ENCODE results near the gene FIGLA. TPM values are rescaled to one million over a fixed set of nuclear protein-coding genes. Genes with fewer than 3 reads are reported as not detected.

Gene FIGLA, protein sequence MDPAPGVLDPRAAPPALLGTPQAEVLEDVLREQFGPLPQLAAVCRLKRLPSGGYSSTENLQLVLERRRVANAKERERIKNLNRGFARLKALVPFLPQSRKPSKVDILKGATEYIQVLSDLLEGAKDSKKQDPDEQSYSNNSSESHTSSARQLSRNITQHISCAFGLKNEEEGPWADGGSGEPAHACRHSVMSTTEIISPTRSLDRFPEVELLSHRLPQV
- not detected for total RNA-seq

DNA sequence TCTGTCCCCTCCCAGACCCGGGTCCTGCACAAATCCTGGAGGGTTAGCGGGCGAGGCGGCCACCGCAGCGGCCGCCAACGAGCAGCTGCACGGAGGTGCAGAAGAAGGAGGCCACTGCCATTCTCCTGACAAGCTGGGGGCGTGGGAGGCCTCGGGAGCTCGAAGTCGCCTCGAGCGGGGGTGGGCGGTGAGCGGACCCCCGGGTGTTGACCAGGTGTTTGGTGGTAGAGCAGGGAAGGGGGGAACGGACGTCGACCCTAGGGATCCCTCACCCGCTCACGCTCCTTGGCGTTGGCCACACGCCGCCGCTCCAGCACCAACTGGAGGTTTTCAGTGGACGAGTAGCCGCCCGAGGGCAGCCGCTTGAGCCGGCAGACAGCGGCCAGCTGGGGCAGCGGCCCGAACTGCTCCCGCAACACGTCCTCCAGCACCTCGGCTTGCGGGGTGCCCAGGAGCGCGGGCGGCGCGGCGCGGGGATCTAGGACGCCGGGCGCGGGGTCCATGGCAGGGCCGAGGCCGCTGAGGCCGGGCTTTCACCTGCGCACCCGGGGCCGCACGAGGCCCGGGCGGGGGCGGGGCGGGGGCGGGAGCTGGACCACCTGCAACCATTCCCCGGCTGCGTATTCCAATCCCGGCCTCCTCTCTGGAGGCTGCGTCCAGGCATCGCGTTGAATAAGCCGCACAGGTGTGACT lies at the start of gene FIGLA:
TSS of gene FIGLA (minus strand) at position 508 of the 693 bp plus-strand sequence. CDS start at position 503, 5 bp downstream.
- H3K27me3 ChIP-seq: peaks cover 0 to 12% of the 10 kb centered on the region in 2 donors
- DNase-seq (ENCODE audit: low spot score): no peak

DNA sequence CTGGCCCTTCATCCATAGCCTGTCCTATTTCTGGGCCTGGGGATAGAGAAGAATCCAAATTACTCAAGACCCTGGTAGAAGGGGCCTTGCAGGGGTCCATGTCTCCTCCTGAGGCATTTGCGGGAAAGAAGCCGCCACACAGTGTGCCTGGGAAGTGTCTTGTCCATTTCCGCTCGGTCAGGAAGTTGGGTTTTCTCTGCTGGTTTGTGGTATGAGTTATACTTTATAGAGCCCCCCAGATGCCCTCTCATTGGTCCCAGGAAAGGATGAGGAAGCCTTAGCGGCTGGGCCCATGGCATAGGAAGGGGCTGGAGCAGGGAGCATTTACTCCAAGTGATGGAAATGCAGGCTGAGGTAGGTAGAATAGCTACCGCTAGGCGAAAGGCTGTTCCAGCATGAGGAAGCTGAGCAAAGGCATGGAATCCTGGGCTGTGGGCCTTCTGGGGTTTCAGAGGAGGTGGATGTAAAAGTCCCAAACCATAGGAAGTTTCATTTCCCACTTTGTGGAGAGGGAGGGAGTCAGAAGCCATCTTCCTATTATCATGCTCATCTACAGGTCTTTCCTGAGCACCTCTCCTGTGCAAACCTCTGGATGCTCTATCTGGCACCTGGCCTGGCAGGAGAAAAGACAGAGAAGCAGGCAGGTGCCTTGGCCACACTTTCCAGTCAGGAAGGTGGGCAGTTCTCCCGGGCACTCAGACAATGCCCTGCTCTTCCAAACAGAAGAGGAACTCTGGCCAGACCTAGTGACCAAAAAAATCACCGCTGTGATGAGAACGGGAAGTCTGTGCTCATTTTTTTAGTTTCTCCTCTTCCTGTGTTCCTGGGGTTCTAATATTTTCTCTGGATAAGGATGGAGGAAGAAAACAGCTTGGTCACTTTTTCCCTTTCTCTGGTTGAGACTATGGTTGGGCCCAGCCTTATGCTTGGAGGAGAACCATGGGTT lies 47.8 kb upstream of the FIGLA start:
- TF ChIP-seq, protein P1, sequence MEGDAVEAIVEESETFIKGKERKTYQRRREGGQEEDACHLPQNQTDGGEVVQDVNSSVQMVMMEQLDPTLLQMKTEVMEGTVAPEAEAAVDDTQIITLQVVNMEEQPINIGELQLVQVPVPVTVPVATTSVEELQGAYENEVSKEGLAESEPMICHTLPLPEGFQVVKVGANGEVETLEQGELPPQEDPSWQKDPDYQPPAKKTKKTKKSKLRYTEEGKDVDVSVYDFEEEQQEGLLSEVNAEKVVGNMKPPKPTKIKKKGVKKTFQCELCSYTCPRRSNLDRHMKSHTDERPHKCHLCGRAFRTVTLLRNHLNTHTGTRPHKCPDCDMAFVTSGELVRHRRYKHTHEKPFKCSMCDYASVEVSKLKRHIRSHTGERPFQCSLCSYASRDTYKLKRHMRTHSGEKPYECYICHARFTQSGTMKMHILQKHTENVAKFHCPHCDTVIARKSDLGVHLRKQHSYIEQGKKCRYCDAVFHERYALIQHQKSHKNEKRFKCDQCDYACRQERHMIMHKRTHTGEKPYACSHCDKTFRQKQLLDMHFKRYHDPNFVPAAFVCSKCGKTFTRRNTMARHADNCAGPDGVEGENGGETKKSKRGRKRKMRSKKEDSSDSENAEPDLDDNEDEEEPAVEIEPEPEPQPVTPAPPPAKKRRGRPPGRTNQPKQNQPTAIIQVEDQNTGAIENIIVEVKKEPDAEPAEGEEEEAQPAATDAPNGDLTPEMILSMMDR (IDR thresholded peaks at IDR 0.05): no peak

More for the DNA sequence above, at the start of gene FIGLA:
- no peaks in the 10 kb centered on the region for H3K9me3 ChIP-seq
- peak within 1 kb of the TSS in 1 of 2 donors; percentile 42 for H3K4me3 ChIP-seq
- TF ChIP-seq, protein P1 (IDR thresholded peaks at IDR 0.05): no peak
- H3K27ac ChIP-seq: no peak within 1 kb of the TSS
- H3K36me3 ChIP-seq: no peaks in the 10 kb centered on the region
- peaks cover 0 to 14% of the 10 kb centered on the region in 2 donors for H3K4me1 ChIP-seq

DNA sequence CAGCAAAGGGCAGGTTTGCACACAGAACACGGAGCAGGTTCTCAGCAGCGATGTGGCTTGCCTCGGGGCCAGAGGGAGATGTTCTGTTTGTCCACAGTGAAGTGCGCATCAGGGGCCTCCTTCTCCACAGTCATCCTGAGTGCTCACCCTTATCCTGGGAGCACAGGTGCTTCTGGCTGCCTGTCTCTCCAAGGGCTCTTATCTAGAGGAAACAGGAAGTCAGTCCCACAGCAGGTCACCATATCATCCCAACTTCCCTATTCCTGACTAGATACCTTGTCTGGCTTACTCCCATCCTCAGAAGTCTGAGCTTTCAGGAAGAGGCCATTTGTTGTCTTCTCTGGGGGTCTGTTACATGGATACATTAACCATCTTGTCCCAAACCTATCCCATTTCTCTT lies 45.2 kb upstream of the FIGLA start, which contains the start of gene CD207:
TSS of gene CD207 (minus strand) at position 174 of the 400 bp plus-strand sequence. CDS start at position 134, 40 bp downstream.
- Histone ChIP-seq H3K27ac (no peak within 1 kb of the TSS), H3K36me3 (no peaks in the 10 kb centered on the region), H3K4me3 (no peak within 1 kb of the TSS), H3K4me1 (no peaks in the 10 kb centered on the region), H3K9me3 (no peaks in the 10 kb centered on the region), H3K27me3 (no peaks in the 10 kb centered on the region)
- TF ChIP-seq, protein P1 (IDR thresholded peaks at IDR 0.05): no peak
- no peak for DNase-seq (ENCODE audit: low spot score)

More for the DNA sequence above, 47.8 kb upstream of the FIGLA start:
- Histone ChIP-seq H3K4me3 (no peak overlapping the region), H3K4me1 (no peaks in the 10 kb centered on the region), H3K27ac (no peak overlapping the region), H3K36me3 (no peaks in the 10 kb centered on the region), H3K27me3 (no peaks in the 10 kb centered on the region), H3K9me3 (no peaks in the 10 kb centered on the region)
- DNase-seq (ENCODE audit: low spot score): no peak

DNA sequence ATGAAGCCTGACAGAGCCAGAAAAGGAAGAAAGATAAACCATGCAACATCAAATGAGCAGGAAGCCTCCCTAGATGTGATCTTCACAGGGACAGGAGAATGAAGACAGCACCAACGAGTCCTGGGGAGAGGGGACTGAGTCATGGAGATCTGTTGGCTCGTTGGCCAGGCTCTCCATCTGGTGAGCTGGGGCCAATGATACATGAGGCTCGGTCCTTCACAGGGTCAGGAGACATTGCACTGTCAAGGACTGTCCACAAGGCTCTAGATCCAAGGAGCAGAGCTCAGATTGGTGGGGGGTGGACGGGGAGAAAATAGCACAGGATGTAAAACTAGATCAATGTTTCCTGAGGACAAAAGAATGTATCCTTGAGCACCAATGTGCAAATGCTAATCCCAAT lies 44.4 kb upstream of the FIGLA start:
- TF ChIP-seq, protein P1 (IDR thresholded peaks at IDR 0.05): no peak
- DNase-seq (ENCODE audit: low spot score): no peak
- Histone ChIP-seq H3K27me3 (no peaks in the 10 kb centered on the region), H3K4me3 (no peak overlapping the region), H3K9me3 (no peaks in the 10 kb centered on the region), H3K36me3 (no peaks in the 10 kb centered on the region), H3K27ac (no peak overlapping the region), H3K4me1 (no peaks in the 10 kb centered on the region)

DNA sequence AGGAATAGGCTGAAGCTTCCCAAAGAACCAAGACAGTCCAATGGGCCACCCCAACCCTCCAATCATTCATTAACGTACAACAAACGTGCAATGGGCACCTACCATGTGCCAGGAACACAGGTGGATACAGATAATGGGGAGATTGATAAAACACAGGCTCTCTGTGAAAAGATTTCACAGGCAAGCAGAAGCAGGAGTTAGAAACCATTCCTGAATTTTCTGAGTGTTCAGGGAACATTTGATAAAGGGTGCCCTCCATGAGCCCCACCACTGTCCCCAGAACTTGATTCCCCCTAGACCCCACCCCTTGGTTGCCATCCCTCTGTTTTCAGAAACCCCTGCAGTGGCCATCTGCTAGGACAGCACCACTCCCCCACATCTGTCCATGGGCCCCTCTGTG lies 43.7 kb upstream of the FIGLA start:
- no peak overlapping the region for H3K4me3 ChIP-seq
- H3K27ac ChIP-seq: no peak overlapping the region
- H3K27me3 ChIP-seq: no peaks in the 10 kb centered on the region
- no peak for DNase-seq (ENCODE audit: low spot score)
- H3K4me1 ChIP-seq: peaks cover 0 to 4% of the 10 kb centered on the region in 2 donors
- TF ChIP-seq, protein P1 (IDR thresholded peaks at IDR 0.05): no peak
- H3K36me3 ChIP-seq: no peaks in the 10 kb centered on the region
- no peaks in the 10 kb centered on the region for H3K9me3 ChIP-seq
